Choroid plexus epithelial cell (primary cell): ENCODE data around the gene MYCL.

Source experiments
- DNase-seq: peaks from one replicate; pipeline ENCODE4 v3.0.0-alpha.2; 2010; ENCODE audit warnings: low read depth
- H3K4me3 ChIP-seq: 2 replicates; pipeline ENCODE4 v1.5.1; 2011; ENCODE audit warnings: low read depth, mild to moderate bottlenecking, control low read depth, low read length, moderate library complexity
- TF ChIP-seq, protein P1 (sequence below): conservative IDR thresholded peaks from 2 replicates; pipeline ENCODE4 v1.5.1; 2011; ENCODE audit warnings: low read depth, mild to moderate bottlenecking, control low read depth, inconsistent platforms, low read length, moderate library complexity

Gene MYCL

DNA sequence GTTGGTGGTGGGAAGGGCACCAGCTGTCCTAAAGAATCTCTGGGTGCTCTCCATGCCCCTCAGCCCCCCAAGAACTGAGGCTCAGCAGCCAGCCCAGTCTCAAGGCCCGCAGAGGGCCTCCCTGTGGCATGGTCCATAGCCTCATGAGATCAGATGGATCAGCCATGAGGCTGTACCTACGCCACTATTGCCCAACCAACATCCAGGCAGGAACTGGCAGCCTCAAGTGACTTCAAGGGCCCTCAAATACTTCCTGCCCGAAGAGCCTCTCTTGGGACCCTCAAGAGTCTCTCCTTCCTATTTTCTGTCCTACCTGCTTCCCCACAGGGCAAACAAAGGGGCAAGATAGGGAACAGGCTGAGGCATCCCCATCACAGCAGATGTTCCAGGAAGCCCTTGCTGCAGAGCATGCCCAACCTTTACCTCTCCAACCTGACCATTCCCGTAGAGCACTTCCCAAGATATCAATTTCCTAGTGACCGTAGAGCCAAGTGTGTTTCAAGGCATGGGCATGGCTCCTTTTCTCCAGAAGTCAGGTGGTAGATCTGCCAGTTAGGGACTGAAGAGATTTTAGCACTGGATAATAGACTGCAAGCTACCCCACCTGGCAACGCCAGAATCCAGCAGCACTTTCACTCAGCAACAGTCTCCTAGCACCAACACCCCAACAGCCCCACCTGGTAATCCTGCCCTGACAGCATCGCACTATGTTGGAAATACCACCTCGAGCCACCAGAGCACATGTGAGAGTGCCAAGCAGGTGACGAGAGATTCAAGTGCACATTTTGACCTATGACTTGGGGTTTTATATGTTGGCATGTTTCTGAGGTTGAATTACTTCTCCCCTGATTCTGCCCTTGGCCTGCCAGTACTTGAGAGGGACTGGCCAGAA lies 39.5 kb upstream of the MYCL start:
- H3K4me3 ChIP-seq: no peak overlapping the region
- TF ChIP-seq, protein P1, sequence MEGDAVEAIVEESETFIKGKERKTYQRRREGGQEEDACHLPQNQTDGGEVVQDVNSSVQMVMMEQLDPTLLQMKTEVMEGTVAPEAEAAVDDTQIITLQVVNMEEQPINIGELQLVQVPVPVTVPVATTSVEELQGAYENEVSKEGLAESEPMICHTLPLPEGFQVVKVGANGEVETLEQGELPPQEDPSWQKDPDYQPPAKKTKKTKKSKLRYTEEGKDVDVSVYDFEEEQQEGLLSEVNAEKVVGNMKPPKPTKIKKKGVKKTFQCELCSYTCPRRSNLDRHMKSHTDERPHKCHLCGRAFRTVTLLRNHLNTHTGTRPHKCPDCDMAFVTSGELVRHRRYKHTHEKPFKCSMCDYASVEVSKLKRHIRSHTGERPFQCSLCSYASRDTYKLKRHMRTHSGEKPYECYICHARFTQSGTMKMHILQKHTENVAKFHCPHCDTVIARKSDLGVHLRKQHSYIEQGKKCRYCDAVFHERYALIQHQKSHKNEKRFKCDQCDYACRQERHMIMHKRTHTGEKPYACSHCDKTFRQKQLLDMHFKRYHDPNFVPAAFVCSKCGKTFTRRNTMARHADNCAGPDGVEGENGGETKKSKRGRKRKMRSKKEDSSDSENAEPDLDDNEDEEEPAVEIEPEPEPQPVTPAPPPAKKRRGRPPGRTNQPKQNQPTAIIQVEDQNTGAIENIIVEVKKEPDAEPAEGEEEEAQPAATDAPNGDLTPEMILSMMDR: no peak

GRCh38 chr1:39940253-39940652 lies 38.5 kb upstream of the MYCL start:
- TF ChIP-seq, protein P1: no peak
- no peak overlapping the region for H3K4me3 ChIP-seq
- no peak for DNase-seq

More for the DNA sequence above, 39.5 kb upstream of the MYCL start:
- no peak for DNase-seq

GRCh38 chr1:39938856-39939255 lies 37.1 kb upstream of the MYCL start:
- H3K4me3 ChIP-seq: no peak overlapping the region
- TF ChIP-seq, protein P1: no peak
- DNase-seq: no peak

GRCh38 chr1:39936724-39937491 lies 35.2 kb upstream of the MYCL start:
- DNase-seq: no peak
- no peak overlapping the region for H3K4me3 ChIP-seq
- TF ChIP-seq, protein P1: no peak

- H3K4me3 ChIP-seq: no peak overlapping the region
- TF ChIP-seq, protein P1: no peak
- DNase-seq: peak; percentile 98
These were observed 32.5 kb upstream of the MYCL start for GRCh38 chr1:39933956-39934941.

DNA sequence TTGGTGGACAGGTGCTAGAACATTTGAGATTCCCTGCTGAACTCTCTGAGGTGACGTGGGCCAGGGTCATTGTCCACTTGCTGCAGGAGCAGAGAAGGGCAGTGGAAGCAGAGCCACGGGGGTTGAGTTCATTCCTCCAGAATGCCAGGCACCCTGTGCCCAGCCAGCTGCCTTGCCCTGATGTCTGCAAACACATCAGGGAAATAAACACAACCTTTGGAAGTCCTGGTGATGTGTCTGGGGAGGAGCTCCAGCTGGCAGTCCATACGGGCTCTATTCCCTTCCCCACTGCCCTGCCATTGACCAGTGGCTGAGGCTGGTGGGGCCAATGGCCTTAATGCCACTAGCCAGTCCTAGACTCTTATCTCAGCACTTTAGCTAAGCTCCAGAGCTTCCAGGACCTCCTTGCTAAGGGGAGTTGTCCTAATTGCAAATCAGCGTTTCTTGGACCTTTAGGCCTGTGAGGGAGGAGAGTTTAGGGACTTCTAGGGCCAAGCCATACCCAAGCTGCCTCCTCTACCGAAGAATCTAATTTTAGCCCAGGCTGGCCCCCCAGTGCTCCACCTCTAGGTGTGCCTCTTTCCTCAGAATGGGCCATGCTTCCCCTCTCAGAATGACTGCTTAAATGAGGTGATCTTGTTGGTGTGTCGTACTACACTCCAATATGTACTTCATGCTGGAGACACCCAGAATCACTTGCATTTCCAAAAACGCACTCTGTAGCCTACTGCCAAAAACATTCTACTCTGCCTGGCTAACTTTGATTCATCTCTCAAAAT lies 27.3 kb upstream of the MYCL start:
- TF ChIP-seq, protein P1: no peak
- H3K4me3 ChIP-seq: no peak overlapping the region
- no peak for DNase-seq
